ENCODE data around the gene SUSD6. TPM values are rescaled to one million over a fixed set of nuclear protein-coding genes. Genes with fewer than 3 reads are reported as not detected.

SUSD6 gene
- total RNA-seq, 1 experiment from 2014 or later: 3.7 TPM

DNA sequence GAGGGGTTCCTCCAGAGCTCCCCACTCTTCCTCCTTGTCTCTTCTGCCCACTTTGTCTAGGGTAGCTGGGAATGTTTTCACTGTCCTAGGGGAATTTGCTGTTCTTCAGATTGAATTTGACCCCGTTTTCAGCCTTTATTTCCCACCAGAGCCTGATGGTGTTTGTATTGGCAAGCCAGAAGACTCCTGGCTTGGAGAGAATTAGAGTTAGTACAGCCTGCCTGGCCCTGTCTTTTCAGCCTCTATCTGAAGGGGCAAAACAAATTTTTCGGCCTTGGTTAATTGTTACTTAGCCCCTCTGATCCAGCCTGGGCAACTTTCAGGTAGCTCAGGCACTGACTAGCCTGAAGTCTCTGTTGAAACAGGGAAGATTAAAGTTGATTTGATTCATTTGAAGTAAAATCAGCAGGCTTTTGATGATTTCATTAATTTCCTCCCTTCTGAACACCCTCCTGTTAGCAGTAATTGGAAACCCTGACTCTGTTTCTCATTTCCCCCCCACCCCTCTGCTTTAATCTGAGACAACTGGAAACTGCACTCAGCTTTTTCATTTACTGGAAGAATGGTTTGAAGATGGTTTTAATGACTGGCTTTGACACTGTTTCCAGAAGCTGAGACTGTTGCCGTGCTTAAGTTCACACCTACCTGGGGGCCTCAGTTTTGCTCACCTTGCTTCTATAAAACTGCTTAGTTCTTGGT is 63.3 kb downstream of the SUSD6 start:
- Histone ChIP-seq H3K79me1 (ENCODE audit: insufficient read depth, low read depth, low read length, poor library complexity, severe bottlenecking) (no peaks in the 10 kb centered on the region), H2BK12ac (ENCODE audit: insufficient read length, low read depth, low read length) (no peak overlapping the region), H4K20me1 (ENCODE audit: control insufficient read depth, insufficient read depth, insufficient read length) (no peaks in the 10 kb centered on the region), H3K27me3 (ENCODE audit: insufficient read depth, low read length) (no peaks in the 10 kb centered on the region), H3K56ac (ENCODE audit: insufficient read length, low read depth, low read length) (no peak overlapping the region), H3K4me1 (ENCODE audit: insufficient read depth, low read length) (no peaks in the 10 kb centered on the region; the same call in 1 of the 2 replicates), H4K5ac (ENCODE audit: insufficient read length, low read depth, low read length) (no peak overlapping the region), H3K18ac (ENCODE audit: insufficient read length, low read depth, low read length) (no peak overlapping the region), H4K91ac (ENCODE audit: insufficient read length, low read depth, low read length) (no peak overlapping the region), H4K8ac (replicated peaks; ENCODE audit: insufficient read length, low read depth, low read length) (no peak overlapping the region), H3K4ac (ENCODE audit: low read depth, low read length) (no peak overlapping the region), H3T11ph (ENCODE audit: low read length) (no peak overlapping the region), H2AK5ac (ENCODE audit: insufficient read length, low read length) (no peak overlapping the region), H3K4me2 (ENCODE audit: insufficient read depth, insufficient read length, low read length) (no peak overlapping the region), H3K23ac (ENCODE audit: insufficient read length, low read depth, low read length) (no peak overlapping the region), H3K79me2 (ENCODE audit: insufficient read depth, low read length) (no peaks in the 10 kb centered on the region), H2BK120ac (ENCODE audit: low read depth, low read length, poor library complexity, severe bottlenecking) (no peak overlapping the region), H2AFZ (ENCODE audit: low read length) (no peak overlapping the region), H3K9me3 (ENCODE audit: control insufficient read depth, low read depth, low read length) (no peaks in the 10 kb centered on the region), H2BK20ac (ENCODE audit: low read depth, low read length, poor library complexity, severe bottlenecking) (no peak overlapping the region), H3K14ac (ENCODE audit: insufficient read depth, low read length) (no peak overlapping the region), H3K23me2 (ENCODE audit: insufficient read length, low read depth, low read length, poor library complexity, severe bottlenecking) (no peaks in the 10 kb centered on the region), H3K9ac (ENCODE audit: extremely low read depth, insufficient read length, low read length) (no peak overlapping the region), H3K27ac (ENCODE audit: insufficient read length, low read depth, low read length) (no peak overlapping the region), H2BK5ac (ENCODE audit: insufficient read length, low read length) (no peak overlapping the region), H2BK15ac (ENCODE audit: low read depth, low read length) (no peak overlapping the region)
- WGBS (ENCODE audit: extremely low coverage, insufficient read length, low lambda C conversion rate): no CpG with 5 or more reads among the region's 3 CpGs
- no peak overlapping the region for H3K4me3 Mint-ChIP-seq
- H3K9me3 Mint-ChIP-seq: no peaks in the 10 kb centered on the region
- no peak for TF ChIP-seq CTCF (conservative IDR thresholded peaks at IDR 0.05)
- H3K27ac Mint-ChIP-seq: no peak overlapping the region; a peak in 1 of 7 replicates
- no peaks in the 10 kb centered on the region for H3K36me3 Mint-ChIP-seq (ENCODE audit: insufficient read depth in 1 of 3, low read depth in 3 of 3)
- no peaks in the 10 kb centered on the region for H3K27me3 Mint-ChIP-seq (ENCODE audit: low read depth)
- no peak for DNase-seq
- peaks cover 26 to 27% of the 10 kb centered on the region in 2 experiments for H3K4me1 Mint-ChIP-seq
